ENCODE data around the gene ETS1. TPM values are rescaled to one million over a fixed set of nuclear protein-coding genes. Genes with fewer than 3 reads are reported as not detected.

The ETS1 gene
- total RNA-seq, 1 experiment from 2014 or later, result 29.9 TPM

GRCh38 chr11:128527046-128527445 lies 60.3 kb downstream of the ETS1 start:
- Mint-ChIP-seq H3K4me1 (peaks cover 40 to 51% of the 10 kb centered on the region in 2 experiments), H3K27ac (no peak overlapping the region), H3K4me3 (no peak overlapping the region), H3K9me3 (no peaks in the 10 kb centered on the region), H3K36me3 (ENCODE audit: insufficient read depth in 1 of 3, low read depth in 3 of 3) (no peaks in the 10 kb centered on the region), H3K27me3 (ENCODE audit: low read depth) (peaks cover 52% of the 10 kb centered on the region)
- Histone ChIP-seq H3K56ac (ENCODE audit: insufficient read length, low read depth, low read length) (no peak overlapping the region), H2AFZ (ENCODE audit: low read length) (no peak overlapping the region), H3K27ac (ENCODE audit: insufficient read length, low read depth, low read length) (no peak overlapping the region), H4K8ac (replicated peaks; ENCODE audit: insufficient read length, low read depth, low read length) (no peak overlapping the region), H3K79me2 (ENCODE audit: insufficient read depth, low read length) (no peaks in the 10 kb centered on the region), H3K4me1 (ENCODE audit: insufficient read depth, low read length) (no peaks in the 10 kb centered on the region; the same call in 1 of the 2 replicates), H2AK5ac (ENCODE audit: insufficient read length, low read length) (no peak overlapping the region), H2BK120ac (ENCODE audit: low read depth, low read length, poor library complexity, severe bottlenecking) (no peak overlapping the region), H2BK12ac (ENCODE audit: insufficient read length, low read depth, low read length) (no peak overlapping the region), H3T11ph (ENCODE audit: low read length) (no peak overlapping the region), H2BK15ac (ENCODE audit: low read depth, low read length) (no peak overlapping the region), H3K14ac (ENCODE audit: insufficient read depth, low read length) (no peak overlapping the region), H3K79me1 (ENCODE audit: insufficient read depth, low read depth, low read length, poor library complexity, severe bottlenecking) (no peaks in the 10 kb centered on the region), H3K23ac (ENCODE audit: insufficient read length, low read depth, low read length) (no peak overlapping the region), H4K91ac (ENCODE audit: insufficient read length, low read depth, low read length) (no peak overlapping the region), H3K18ac (ENCODE audit: insufficient read length, low read depth, low read length) (no peak overlapping the region), H3K4me2 (ENCODE audit: insufficient read depth, insufficient read length, low read length) (no peak overlapping the region), H2BK5ac (ENCODE audit: insufficient read length, low read length) (no peak overlapping the region), H3K27me3 (ENCODE audit: insufficient read depth, low read length) (no peaks in the 10 kb centered on the region), H4K20me1 (ENCODE audit: control insufficient read depth, insufficient read depth, insufficient read length) (no peaks in the 10 kb centered on the region), H3K23me2 (ENCODE audit: insufficient read length, low read depth, low read length, poor library complexity, severe bottlenecking) (peaks cover 4% of the 10 kb centered on the region), H3K9me3 (ENCODE audit: control insufficient read depth, low read depth, low read length) (no peaks in the 10 kb centered on the region), H2BK20ac (ENCODE audit: low read depth, low read length, poor library complexity, severe bottlenecking) (no peak overlapping the region), H3K4ac (ENCODE audit: low read depth, low read length) (no peak overlapping the region), H3K9ac (ENCODE audit: extremely low read depth, insufficient read length, low read length) (no peak overlapping the region), H4K5ac (ENCODE audit: insufficient read length, low read depth, low read length) (no peak overlapping the region)
- WGBS (ENCODE audit: extremely low coverage, insufficient read length, low lambda C conversion rate), result no CpG with 5 or more reads among the region's 2 CpGs
- TF ChIP-seq CTCF (conservative IDR thresholded peaks at IDR 0.05), result no peak
- no peak for DNase-seq

Measured in H9 (cell line).